Uterus (tissue), 4 donors: Measurements from ENCODE around the gene INSM1. TPM values are rescaled to one million over a fixed set of nuclear protein-coding genes. Genes with fewer than 3 reads are reported as not detected.

Experiments
- DNase-seq, 2 donors: peaks; one replicate each; pipeline ENCODE4 v3.0.0-alpha.2; 2019 to 2020
- H3K27ac ChIP-seq, 2 donors: fragments of 200-600 bp; sonication (generic); 1 replicate in 1 of 2; 2 replicates in 1 of 2; pipeline ENCODE4 v1.5.1; 2016 to 2018
- H3K27me3 ChIP-seq, 2 donors: fragments of 200-600 bp; sonication (generic); one replicate each; pipeline ENCODE4 v1.5.1; 2018 to 2019; ENCODE audit warnings: control low read depth in 1 of 2
- H3K36me3 ChIP-seq, 2 donors: fragments of 200-600 bp; sonication (generic); one replicate each; pipeline ENCODE4 v1.5.1; 2019; ENCODE audit warnings: control low read depth in 1 of 2
- H3K4me1 ChIP-seq, 2 donors: fragments of 200-600 bp; sonication (generic); one replicate each; pipeline ENCODE4 v1.5.1; 2018 to 2019; ENCODE audit warnings: control low read depth in 1 of 2
- H3K4me3 ChIP-seq, 2 donors: fragments of 200-600 bp; sonication (generic); 1 replicate in 1 of 2; 2 replicates in 1 of 2; pipeline ENCODE4 v1.5.1; 2018 to 2019; ENCODE audit warnings: mild to moderate bottlenecking in 1 of 2
- H3K9me3 ChIP-seq, 2 donors: fragments of 200-600 bp; sonication (generic); one replicate each; pipeline ENCODE4 v1.5.1; 2019; ENCODE audit warnings: control low read depth in 1 of 2
- CTCF ChIP-seq, 4 experiments: fragments of 200-600 bp in 2 of 4; fragments of 450-650 bp in 2 of 4; sonication (generic) in 2 of 4; IDR thresholded peaks; one replicate each; pipeline ENCODE4 v1.5.1; 2016 to 2019; ENCODE audit warnings: antibody characterized with exemption in 4 of 4, mild to moderate bottlenecking in 2 of 4, moderate library complexity in 1 of 4
- POLR2A ChIP-seq, 2 donors: fragments of 450-650 bp; IDR thresholded peaks; one replicate each; pipeline ENCODE4 v1.6.1; 2016; ENCODE audit warnings: antibody characterized with exemption in 2 of 2, mild to moderate bottlenecking in 1 of 2, moderate library complexity in 1 of 2
- intact Hi-C: fragments of 100-400 bp; cut with DNase I; formaldehyde crosslinking; loops from one replicate; pipeline ENCODE4 v1.15.1; 2023; ENCODE audit warnings: low total_unique reads
- total RNA-seq, 4 donors: library from RNA; depleted of rRNA in 3 of 4; stranded (reverse); fragments of >200 nt in 3 of 4; gene quantifications; one replicate each; pipeline versions ENCODE4 v1.1.0 to v1.2.4, GENCODE V29; 2014 to 2023
- donor health status: DM: yes; HTN: yes; CAD: no.

The INSM1 gene
- not detected for total RNA-seq

DNA sequence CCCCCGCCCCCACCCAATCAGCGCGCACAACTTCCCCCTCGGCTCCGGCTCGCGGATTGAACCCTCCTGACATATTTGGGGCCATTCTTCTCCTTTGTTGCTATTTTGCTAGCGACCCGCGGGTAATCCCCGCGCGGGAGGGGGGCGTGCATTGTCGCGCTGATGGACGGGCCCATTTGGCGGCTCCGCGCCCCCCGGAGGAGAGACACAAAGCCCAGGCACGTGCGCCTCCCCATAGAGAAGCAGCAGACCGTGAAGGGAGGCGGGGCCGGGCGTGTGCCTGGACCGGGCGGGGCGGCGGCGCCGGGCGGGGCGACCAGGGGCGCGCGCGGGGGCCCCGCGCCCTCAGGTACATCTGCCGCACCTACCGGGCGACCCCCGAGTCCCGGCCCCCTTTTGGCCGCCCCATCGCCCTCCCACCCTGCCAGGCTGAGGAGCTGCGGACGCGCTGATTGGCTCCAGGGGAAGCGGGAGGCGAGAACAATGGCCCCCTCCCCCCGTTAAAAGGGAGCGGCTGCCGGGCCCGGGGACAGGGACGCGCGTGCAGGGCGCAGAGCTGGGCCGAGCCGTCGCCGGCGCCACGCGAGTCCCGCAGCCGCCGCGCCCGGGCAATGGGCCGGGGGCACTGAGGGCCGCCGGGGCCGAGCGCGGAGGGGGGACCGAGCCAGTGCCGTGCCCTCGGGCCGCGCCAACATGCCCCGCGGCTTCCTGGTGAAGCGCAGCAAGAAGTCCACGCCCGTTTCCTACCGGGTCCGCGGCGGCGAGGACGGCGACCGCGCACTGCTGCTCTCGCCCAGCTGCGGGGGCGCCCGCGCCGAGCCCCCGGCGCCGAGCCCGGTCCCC is at the start of gene INSM1:
Gene INSM1, plus strand, starts transcription at position 530 of the 843 bp plus-strand sequence. Its CDS starts 164 bp downstream, at position 694.
- Histone ChIP-seq H3K4me1 (peaks cover 0 to 16% of the 10 kb centered on the region in 2 donors), H3K36me3 (no peaks in the 10 kb centered on the region), H3K9me3 (no peaks in the 10 kb centered on the region), H3K27ac (no peak within 1 kb of the TSS), H3K4me3 (no peak within 1 kb of the TSS), H3K27me3 (peaks cover 6 to 43% of the 10 kb centered on the region in 2 donors)
- TF ChIP-seq CTCF (IDR thresholded peaks at IDR 0.05) (no peak), POLR2A (IDR thresholded peaks at IDR 0.05) (no peak)
- intact Hi-C loops, result no loop called here
- DNase-seq, result no peak

DNA sequence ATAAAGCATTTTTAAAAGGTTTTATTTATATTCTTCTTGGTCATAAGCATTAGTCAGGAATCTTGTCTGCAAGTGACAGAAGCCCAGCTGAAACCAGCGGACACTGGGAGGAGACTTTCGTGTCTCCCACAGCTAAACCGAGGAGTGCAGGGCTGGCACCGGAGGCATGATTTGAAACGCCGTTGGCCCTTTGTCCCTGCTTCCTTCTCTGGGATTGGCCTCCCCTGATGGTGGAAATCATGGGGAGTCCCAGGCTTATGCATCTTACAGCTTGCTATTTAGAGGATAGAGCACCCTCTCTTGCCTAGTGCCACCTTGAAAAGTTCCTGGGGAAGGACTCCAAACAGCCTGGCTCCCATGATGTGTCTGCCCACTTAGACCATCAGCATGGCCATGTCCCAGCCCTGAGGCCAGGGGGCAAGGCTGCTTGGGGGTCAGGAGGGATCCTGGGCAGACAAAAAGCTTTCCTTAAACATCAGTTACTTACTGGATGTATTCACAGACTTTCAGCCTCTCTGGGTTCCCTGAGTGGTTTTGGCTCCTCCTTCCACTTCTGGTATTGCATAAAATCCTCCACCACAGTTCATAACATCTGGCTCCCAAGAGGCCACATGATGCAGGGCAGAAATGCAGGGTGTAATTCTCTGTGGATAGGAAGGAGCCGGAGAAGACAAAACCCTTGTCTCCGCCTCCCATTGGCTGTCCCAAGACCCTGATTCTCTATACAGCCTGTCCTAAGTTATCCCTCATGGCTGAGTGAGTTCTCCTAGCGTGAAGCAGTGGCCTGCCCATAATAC is 49.3 kb upstream of the INSM1 start:
- no peak overlapping the region for H3K27ac ChIP-seq
- H3K9me3 ChIP-seq, result no peaks in the 10 kb centered on the region
- H3K36me3 ChIP-seq, result no peaks in the 10 kb centered on the region
- TF ChIP-seq CTCF (IDR thresholded peaks at IDR 0.05) (no peak), POLR2A (IDR thresholded peaks at IDR 0.05) (no peak)
- no peak for DNase-seq
- no peaks in the 10 kb centered on the region for H3K27me3 ChIP-seq
- H3K4me1 ChIP-seq, result no peaks in the 10 kb centered on the region
- no peak overlapping the region for H3K4me3 ChIP-seq
- intact Hi-C loops, result no loop called here

DNA sequence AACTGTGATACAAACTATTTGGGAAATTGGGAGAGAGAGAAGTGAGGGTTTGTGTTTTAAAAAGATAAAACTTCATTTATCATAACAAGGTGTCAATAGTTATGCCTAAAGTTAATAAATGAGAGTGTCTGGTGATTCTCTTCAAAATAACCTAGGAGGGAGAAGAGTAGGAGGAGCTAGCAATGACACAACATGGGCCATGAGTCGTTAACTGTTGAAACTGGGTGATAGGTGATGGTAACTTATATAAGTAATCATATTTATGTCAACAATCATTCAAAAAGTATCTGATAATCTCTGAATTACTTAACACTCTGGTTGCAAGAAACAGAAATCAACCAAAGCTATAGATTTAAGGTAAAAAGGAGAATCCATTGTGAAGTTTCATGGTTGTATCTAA is 46.8 kb upstream of the INSM1 start:
- no peaks in the 10 kb centered on the region for H3K36me3 ChIP-seq
- no peak overlapping the region for H3K4me3 ChIP-seq
- H3K27ac ChIP-seq, result no peak overlapping the region
- DNase-seq, result no peak
- intact Hi-C loops, result no loop called here
- TF ChIP-seq POLR2A (IDR thresholded peaks at IDR 0.05) (no peak), CTCF (IDR thresholded peaks at IDR 0.05) (no peak)
- H3K27me3 ChIP-seq, result no peaks in the 10 kb centered on the region
- no peaks in the 10 kb centered on the region for H3K9me3 ChIP-seq
- H3K4me1 ChIP-seq, result no peaks in the 10 kb centered on the region

GRCh38 chr20:20321917-20322316 is 46.0 kb upstream of the INSM1 start:
- Histone ChIP-seq H3K36me3 (no peaks in the 10 kb centered on the region), H3K9me3 (no peaks in the 10 kb centered on the region), H3K27ac (no peak overlapping the region), H3K4me3 (no peak overlapping the region), H3K27me3 (no peaks in the 10 kb centered on the region), H3K4me1 (no peaks in the 10 kb centered on the region)
- intact Hi-C loops, result no loop called here
- no peak for DNase-seq
- TF ChIP-seq POLR2A (IDR thresholded peaks at IDR 0.05) (no peak), CTCF (IDR thresholded peaks at IDR 0.05) (no peak)

DNA sequence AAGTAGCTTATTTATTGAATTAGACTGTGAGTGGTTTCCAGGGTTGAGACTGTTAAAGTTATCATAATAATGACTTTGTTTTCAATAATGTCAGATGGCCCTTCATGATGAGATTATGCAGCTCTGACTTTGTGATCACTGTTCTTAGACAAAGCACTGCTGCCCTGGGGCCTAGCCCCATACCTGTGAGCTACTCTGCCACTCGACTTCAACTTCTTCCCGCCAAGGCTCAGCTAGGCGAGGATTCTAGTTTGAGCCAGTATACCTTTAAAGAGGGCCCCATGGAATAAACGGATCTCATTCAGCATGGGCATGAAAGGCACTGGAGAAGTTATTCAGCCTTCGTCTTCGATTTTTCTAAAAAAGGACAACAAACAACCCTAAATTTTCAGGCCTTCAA is 45.0 kb upstream of the INSM1 start:
- intact Hi-C loops, result no loop called here
- no peak overlapping the region for H3K27ac ChIP-seq
- no peaks in the 10 kb centered on the region for H3K36me3 ChIP-seq
- no peaks in the 10 kb centered on the region for H3K9me3 ChIP-seq
- no peaks in the 10 kb centered on the region for H3K27me3 ChIP-seq
- no peak for TF ChIP-seq CTCF (IDR thresholded peaks at IDR 0.05)
- TF ChIP-seq POLR2A (IDR thresholded peaks at IDR 0.05), result no peak
- H3K4me1 ChIP-seq, result no peaks in the 10 kb centered on the region
- H3K4me3 ChIP-seq, result no peak overlapping the region
- DNase-seq, result no peak
